SU-DHL-6 (cell line): ENCODE data around the gene GRIK1.

ENCODE experiments used
- H2AFZ ChIP-seq: fragments of 200-600 bp; sonication (generic); 2 replicates; pipeline ENCODE4 v1.6.1; 2014; ENCODE audit warnings: low read depth, mild to moderate bottlenecking, moderate library complexity, mixed read lengths, antibody characterized with exemption, low read length; ENCODE audit not compliant: severe bottlenecking
- H3F3A ChIP-seq: fragments of 200-600 bp; shearing (Covaris generic); 2 replicates; pipeline ENCODE4 v1.6.0; 2016; ENCODE audit warnings: antibody characterized with exemption, mild to moderate bottlenecking; ENCODE audit not compliant: insufficient read depth
- H3K27ac ChIP-seq: fragments of 200-600 bp; sonication (generic); 2 replicates; pipeline ENCODE4 v1.5.1; 2016; ENCODE audit warnings: low read depth, mild to moderate bottlenecking, low read length, moderate library complexity, mixed read lengths
- H3K27me3 ChIP-seq: fragments of 200-600 bp; sonication (generic), shearing (Covaris generic); 2 replicates; pipeline ENCODE4 v1.6.0; 2014; ENCODE audit warnings: mild to moderate bottlenecking, low read length
- H3K36me3 ChIP-seq: fragments of 200-600 bp; sonication (generic); 2 replicates; pipeline ENCODE4 v1.6.1; 2014; ENCODE audit warnings: mild to moderate bottlenecking, low read length, mixed read lengths
- H3K4me2 ChIP-seq: fragments of 300-600, 200-600 bp; shearing (Covaris generic), sonication (generic); 2 replicates; pipeline ENCODE4 v1.6.0; 2014; ENCODE audit warnings: low read length, low read depth, mild to moderate bottlenecking; ENCODE audit not compliant: poor library complexity, severe bottlenecking
- H3K4me3 ChIP-seq: fragments of 200-600 bp; sonication (generic); 2 replicates; pipeline ENCODE4 v1.5.1; 2014; ENCODE audit warnings: antibody characterized with exemption, low read length, mild to moderate bottlenecking, mixed read lengths; ENCODE audit not compliant: insufficient read depth, poor library complexity, severe bottlenecking
- H3K79me2 ChIP-seq: fragments of 200-600 bp; sonication (generic); 2 replicates; pipeline ENCODE4 v1.6.1; 2014; ENCODE audit warnings: mild to moderate bottlenecking, low read length, moderate library complexity; ENCODE audit not compliant: insufficient read depth
- H3K9ac ChIP-seq: fragments of 200-600 bp; sonication (generic); 2 replicates; pipeline ENCODE4 v1.7.0; 2014; ENCODE audit warnings: mild to moderate bottlenecking, low read length
- H3K9me2 ChIP-seq: fragments of 200-600 bp; sonication (generic); replicated peaks from 2 replicates; pipeline ENCODE4 v1.6.1; 2014; ENCODE audit warnings: low read length; ENCODE audit not compliant: insufficient read depth
- H3K9me3 ChIP-seq: fragments of 200-600 bp; sonication (generic); 2 replicates; pipeline ENCODE4 v1.6.1; 2014; ENCODE audit warnings: low read length, mixed read lengths; ENCODE audit not compliant: insufficient read depth
- H4K20me1 ChIP-seq: fragments of 200-600 bp; sonication (generic); 2 replicates; pipeline ENCODE4 v1.6.1; 2014; ENCODE audit warnings: low read depth, mild to moderate bottlenecking, antibody characterized with exemption, low read length, moderate library complexity, mixed read lengths
- EZH2phosphoT487 ChIP-seq: fragments of 200-600 bp; sonication (generic), shearing (Covaris generic); conservative IDR thresholded peaks from 2 replicates; pipeline ENCODE4 v1.6.1; 2018; ENCODE audit warnings: mild to moderate bottlenecking, antibody characterized with exemption, low read length, moderate library complexity, mixed read lengths
- TF ChIP-seq, protein P1 (sequence below): fragments of 200-600 bp; sonication (generic); IDR thresholded peaks from one replicate; pipeline ENCODE4 v1.5.1; 2017; ENCODE audit warnings: antibody characterized with exemption, mild to moderate bottlenecking, low read length, moderate library complexity; ENCODE audit not compliant: insufficient read depth, poor library complexity, severe bottlenecking

Gene GRIK1

DNA sequence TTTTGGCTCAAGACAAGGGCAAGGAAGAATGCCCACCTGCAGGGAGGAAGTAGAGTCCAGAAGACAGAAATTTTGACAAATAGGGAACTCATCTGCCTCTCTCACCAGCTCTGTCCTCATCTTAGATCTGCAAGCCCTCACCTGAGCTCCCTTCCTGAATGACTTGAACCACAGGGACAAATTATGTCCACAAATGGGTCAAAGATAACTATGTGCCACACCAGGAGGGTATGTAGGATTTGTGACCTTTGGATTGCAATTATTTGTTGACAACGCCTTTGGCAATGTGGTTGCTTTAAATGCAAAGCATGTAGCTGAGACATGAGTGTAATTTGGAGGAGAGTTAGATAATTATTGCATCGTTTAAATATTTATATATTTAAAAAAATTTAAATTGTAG, 79.5 kb downstream of the GRIK1 start:
- H2AFZ ChIP-seq = no peak overlapping the region
- H3K27me3 ChIP-seq = no peaks in the 10 kb centered on the region
- H3F3A ChIP-seq = no peaks in the 10 kb centered on the region
- H3K79me2 ChIP-seq = no peaks in the 10 kb centered on the region
- H3K4me3 ChIP-seq = no peak overlapping the region
- no peaks in the 10 kb centered on the region for H3K36me3 ChIP-seq
- H4K20me1 ChIP-seq = no peaks in the 10 kb centered on the region
- no peak overlapping the region for H3K4me2 ChIP-seq
- H3K9me3 ChIP-seq = no peaks in the 10 kb centered on the region
- H3K9ac ChIP-seq = no peak overlapping the region
- H3K9me2 ChIP-seq = no peaks in the 10 kb centered on the region
- no peak overlapping the region for H3K27ac ChIP-seq
- TF ChIP-seq EZH2phosphoT487 = no peak
- TF ChIP-seq, protein P1, sequence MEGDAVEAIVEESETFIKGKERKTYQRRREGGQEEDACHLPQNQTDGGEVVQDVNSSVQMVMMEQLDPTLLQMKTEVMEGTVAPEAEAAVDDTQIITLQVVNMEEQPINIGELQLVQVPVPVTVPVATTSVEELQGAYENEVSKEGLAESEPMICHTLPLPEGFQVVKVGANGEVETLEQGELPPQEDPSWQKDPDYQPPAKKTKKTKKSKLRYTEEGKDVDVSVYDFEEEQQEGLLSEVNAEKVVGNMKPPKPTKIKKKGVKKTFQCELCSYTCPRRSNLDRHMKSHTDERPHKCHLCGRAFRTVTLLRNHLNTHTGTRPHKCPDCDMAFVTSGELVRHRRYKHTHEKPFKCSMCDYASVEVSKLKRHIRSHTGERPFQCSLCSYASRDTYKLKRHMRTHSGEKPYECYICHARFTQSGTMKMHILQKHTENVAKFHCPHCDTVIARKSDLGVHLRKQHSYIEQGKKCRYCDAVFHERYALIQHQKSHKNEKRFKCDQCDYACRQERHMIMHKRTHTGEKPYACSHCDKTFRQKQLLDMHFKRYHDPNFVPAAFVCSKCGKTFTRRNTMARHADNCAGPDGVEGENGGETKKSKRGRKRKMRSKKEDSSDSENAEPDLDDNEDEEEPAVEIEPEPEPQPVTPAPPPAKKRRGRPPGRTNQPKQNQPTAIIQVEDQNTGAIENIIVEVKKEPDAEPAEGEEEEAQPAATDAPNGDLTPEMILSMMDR = no peak

DNA sequence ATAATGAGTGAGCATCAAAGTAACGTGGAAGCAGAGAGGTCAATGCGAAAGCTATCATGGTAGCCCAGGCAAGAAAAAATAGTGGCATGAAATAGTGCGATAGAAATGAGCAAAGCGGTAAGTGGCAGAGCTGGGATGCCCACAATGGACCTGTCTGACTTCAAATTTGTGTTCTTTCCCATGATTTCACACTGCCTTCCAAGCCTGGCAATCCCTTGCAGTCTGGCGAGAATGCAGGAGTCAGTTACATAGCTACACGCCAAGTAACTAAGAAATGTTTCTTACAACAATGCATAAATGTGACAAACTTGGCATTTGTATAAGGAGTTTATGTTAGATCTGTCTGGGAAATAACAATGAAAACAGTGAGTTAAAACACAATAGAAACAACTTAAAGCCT, 82.6 kb downstream of the GRIK1 start:
- TF ChIP-seq, protein P1 = no peak
- TF ChIP-seq EZH2phosphoT487 = no peak
- no peaks in the 10 kb centered on the region for H3K36me3 ChIP-seq
- H3F3A ChIP-seq = no peaks in the 10 kb centered on the region
- H3K9ac ChIP-seq = no peak overlapping the region
- H3K9me3 ChIP-seq = no peaks in the 10 kb centered on the region
- H2AFZ ChIP-seq = no peak overlapping the region
- H3K4me3 ChIP-seq = no peak overlapping the region
- H3K27ac ChIP-seq = no peak overlapping the region
- H3K27me3 ChIP-seq = no peaks in the 10 kb centered on the region
- no peaks in the 10 kb centered on the region for H3K9me2 ChIP-seq
- H3K4me2 ChIP-seq = no peak overlapping the region
- H3K79me2 ChIP-seq = no peaks in the 10 kb centered on the region
- no peaks in the 10 kb centered on the region for H4K20me1 ChIP-seq

DNA sequence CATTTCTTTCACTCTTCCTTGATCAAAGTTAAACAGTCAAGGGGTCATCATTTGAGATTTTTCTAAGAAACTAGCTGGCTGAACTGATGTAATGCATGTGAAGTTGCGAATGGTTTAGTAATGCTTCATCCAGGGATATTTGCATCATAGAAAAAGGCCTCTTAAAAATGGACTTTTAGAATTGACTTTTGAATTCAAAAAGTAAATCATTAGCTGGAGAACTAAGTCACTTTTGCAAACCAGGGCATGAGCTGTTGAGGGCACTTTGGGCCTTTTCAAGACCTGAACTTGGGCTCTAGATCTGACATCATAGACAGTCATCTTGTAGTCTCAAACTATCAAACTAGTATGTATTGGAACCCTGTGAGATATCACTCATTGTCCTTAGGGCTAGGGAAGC, 85.0 kb downstream of the GRIK1 start:
- Histone ChIP-seq H3K27ac (no peak overlapping the region), H3F3A (no peaks in the 10 kb centered on the region), H3K36me3 (no peaks in the 10 kb centered on the region), H4K20me1 (no peaks in the 10 kb centered on the region), H3K4me3 (no peak overlapping the region), H3K4me2 (no peak overlapping the region), H3K9me2 (no peaks in the 10 kb centered on the region), H3K79me2 (no peaks in the 10 kb centered on the region), H2AFZ (no peak overlapping the region), H3K9ac (no peak overlapping the region), H3K9me3 (no peaks in the 10 kb centered on the region), H3K27me3 (no peaks in the 10 kb centered on the region)
- TF ChIP-seq EZH2phosphoT487 = no peak
- TF ChIP-seq, protein P1 = no peak
